Measurements from ENCODE around the gene MOV10L1.
"Not testable (repeated sequence)": the region's sequence is repeated elsewhere in the genome, so short reads cannot be mapped to it uniquely, and the experiment has no call there.

Gene MOV10L1

GRCh38 chr22:50197000-50197800 is 107.4 kb downstream of the MOV10L1 start:
- Mint-ChIP-seq H3K4me3 (no peak overlapping the region), H3K4me1 (ENCODE audit: low read depth) (peaks cover 40% of the 10 kb centered on the region), H3K27ac (no peak overlapping the region), H3K9me3 (no peaks in the 10 kb centered on the region), H3K27me3 (no peaks in the 10 kb centered on the region), H3K36me3 (ENCODE audit: low read depth) (peaks cover 79% of the 10 kb centered on the region)
- intact Hi-C loops (cut with micrococcal nuclease): no loop called here

GRCh38 chr22:50197856-50198623 is 108.2 kb downstream of the MOV10L1 start:
- no peaks in the 10 kb centered on the region for H3K27me3 Mint-ChIP-seq
- peaks cover 39% of the 10 kb centered on the region for H3K4me1 Mint-ChIP-seq (ENCODE audit: low read depth)
- intact Hi-C loops (cut with micrococcal nuclease): no loop called here
- no peak overlapping the region for H3K27ac Mint-ChIP-seq
- H3K36me3 Mint-ChIP-seq (ENCODE audit: low read depth): peaks cover 72% of the 10 kb centered on the region
- H3K9me3 Mint-ChIP-seq: no peaks in the 10 kb centered on the region
- no peak overlapping the region for H3K4me3 Mint-ChIP-seq

- Mint-ChIP-seq H3K9me3 (no peaks in the 10 kb centered on the region), H3K4me1 (ENCODE audit: low read depth) (peaks cover 44% of the 10 kb centered on the region), H3K27ac (no peak overlapping the region), H3K4me3 (no peak overlapping the region), H3K27me3 (no peaks in the 10 kb centered on the region), H3K36me3 (ENCODE audit: low read depth) (peaks cover 72% of the 10 kb centered on the region)
- intact Hi-C loops (cut with micrococcal nuclease): no loop called here
Measured at GRCh38 chr22:50198624-50199017, 108.8 kb downstream of the MOV10L1 start.

- H3K27ac Mint-ChIP-seq: peak overlapping the region; percentile 60
- H3K4me1 Mint-ChIP-seq (ENCODE audit: low read depth): peaks cover 45% of the 10 kb centered on the region
- H3K36me3 Mint-ChIP-seq (ENCODE audit: low read depth): peaks cover 71% of the 10 kb centered on the region
- no peaks in the 10 kb centered on the region for H3K27me3 Mint-ChIP-seq
- H3K4me3 Mint-ChIP-seq: peak overlapping the region; percentile 68
- no peaks in the 10 kb centered on the region for H3K9me3 Mint-ChIP-seq
- intact Hi-C loops (cut with micrococcal nuclease): no loop called here
Measured at GRCh38 chr22:50199251-50199721, 109.5 kb downstream of the MOV10L1 start.

- peaks cover 68% of the 10 kb centered on the region for H3K36me3 Mint-ChIP-seq (ENCODE audit: low read depth)
- H3K4me1 Mint-ChIP-seq (ENCODE audit: low read depth): peaks cover 47% of the 10 kb centered on the region
- intact Hi-C loops (cut with micrococcal nuclease): loop anchor here (10.0 kb wide), 1 partner anchor 265 kb away; no protein-coding TSS in a partner anchor
- H3K9me3 Mint-ChIP-seq: no peaks in the 10 kb centered on the region
- H3K27me3 Mint-ChIP-seq: no peaks in the 10 kb centered on the region
- peak overlapping the region; percentile 60 for H3K27ac Mint-ChIP-seq
- peak overlapping the region; percentile 68 for H3K4me3 Mint-ChIP-seq
Measured at GRCh38 chr22:50199829-50200460, 110.1 kb downstream of the MOV10L1 start.

GRCh38 chr22:50200461-50201190 is 110.8 kb downstream of the MOV10L1 start, which contains the start of gene SELENOO:
Gene SELENOO (plus strand): TSS chr22:50201011. CDS start chr22:50201037, 26 bp downstream.
- H3K27ac Mint-ChIP-seq: peak within 1 kb of the TSS; percentile 68
- H3K9me3 Mint-ChIP-seq: no peaks in the 10 kb centered on the region
- intact Hi-C loops (cut with micrococcal nuclease): loop anchor here (10.0 kb wide), 1 partner anchor 266 kb away; no protein-coding TSS in a partner anchor
- peak within 1 kb of the TSS; percentile 78 for H3K4me3 Mint-ChIP-seq
- H3K27me3 Mint-ChIP-seq: no peaks in the 10 kb centered on the region
- peaks cover 68% of the 10 kb centered on the region for H3K36me3 Mint-ChIP-seq (ENCODE audit: low read depth)
- H3K4me1 Mint-ChIP-seq (ENCODE audit: low read depth): peaks cover 48% of the 10 kb centered on the region

GRCh38 chr22:50201191-50202129 is 111.7 kb downstream of the MOV10L1 start:
- H3K9me3 Mint-ChIP-seq: no peaks in the 10 kb centered on the region
- peaks cover 68% of the 10 kb centered on the region for H3K36me3 Mint-ChIP-seq (ENCODE audit: low read depth)
- peak overlapping the region; percentile 68 for H3K27ac Mint-ChIP-seq
- intact Hi-C loops (cut with micrococcal nuclease): loop anchor here (10.0 kb wide), 1 partner anchor 267 kb away; no protein-coding TSS in a partner anchor
- H3K4me3 Mint-ChIP-seq: peak overlapping the region; percentile 78
- no peaks in the 10 kb centered on the region for H3K27me3 Mint-ChIP-seq
- peaks cover 53% of the 10 kb centered on the region for H3K4me1 Mint-ChIP-seq (ENCODE audit: low read depth)

GRCh38 chr22:50202130-50202666 is 112.4 kb downstream of the MOV10L1 start:
- Mint-ChIP-seq H3K27me3 (no peaks in the 10 kb centered on the region), H3K9me3 (no peaks in the 10 kb centered on the region), H3K4me3 (peak overlapping the region; percentile 78), H3K36me3 (ENCODE audit: low read depth) (peaks cover 68% of the 10 kb centered on the region), H3K27ac (peak overlapping the region; percentile 68), H3K4me1 (ENCODE audit: low read depth) (peaks cover 60% of the 10 kb centered on the region)
- intact Hi-C loops (cut with micrococcal nuclease): loop anchor here (10.0 kb wide), 1 partner anchor 267 kb away; no protein-coding TSS in a partner anchor

GRCh38 chr22:50203288-50203687 is 113.5 kb downstream of the MOV10L1 start:
- no peaks in the 10 kb centered on the region for H3K9me3 Mint-ChIP-seq
- peaks cover 68% of the 10 kb centered on the region for H3K36me3 Mint-ChIP-seq (ENCODE audit: low read depth)
- intact Hi-C loops (cut with micrococcal nuclease): loop anchor here (10.0 kb wide), 1 partner anchor 268 kb away; no protein-coding TSS in a partner anchor
- H3K27me3 Mint-ChIP-seq: no peaks in the 10 kb centered on the region
- H3K4me1 Mint-ChIP-seq (ENCODE audit: low read depth): peaks cover 66% of the 10 kb centered on the region
- H3K27ac Mint-ChIP-seq: no peak overlapping the region
- no peak overlapping the region for H3K4me3 Mint-ChIP-seq

GRCh38 chr22:50204571-50204970 is 114.8 kb downstream of the MOV10L1 start:
- H3K9me3 Mint-ChIP-seq: no peaks in the 10 kb centered on the region
- H3K27ac Mint-ChIP-seq: peak overlapping the region; percentile 65
- H3K27me3 Mint-ChIP-seq: no peaks in the 10 kb centered on the region
- peaks cover 63% of the 10 kb centered on the region for H3K4me1 Mint-ChIP-seq (ENCODE audit: low read depth)
- intact Hi-C loops (cut with micrococcal nuclease): loop anchor here (10.0 kb wide), 1 partner anchor 270 kb away; no protein-coding TSS in a partner anchor
- peak overlapping the region; percentile 60 for H3K4me3 Mint-ChIP-seq
- peaks cover 68% of the 10 kb centered on the region for H3K36me3 Mint-ChIP-seq (ENCODE audit: low read depth)

- Mint-ChIP-seq H3K27ac (peak overlapping the region; percentile 65), H3K4me1 (ENCODE audit: low read depth) (peaks cover 63% of the 10 kb centered on the region)
Measured at GRCh38 chr22:50204998-50205397, 115.2 kb downstream of the MOV10L1 start.

More at GRCh38 chr22:50204998-50205397, 115.2 kb downstream of the MOV10L1 start:
- not testable (repeated sequence) for H3K27me3 Mint-ChIP-seq, H3K9me3 Mint-ChIP-seq
- Mint-ChIP-seq H3K4me3 (peak overlapping the region; percentile 60), H3K36me3 (ENCODE audit: low read depth) (peaks cover 68% of the 10 kb centered on the region)
- intact Hi-C loops (cut with micrococcal nuclease): loop anchor here (5.0 to 10.0 kb wide), 2 partner anchors 38 to 270 kb away; no protein-coding TSS in a partner anchor

All from dendritic cell treated with granulocyte-macrophage colony-stimulating factor and Interleukin-4, amounts not matched to agents 40 ng/mL and 50 ng/mL, for 4 days (primary cell).